IPS DF 4.7 (cell line): ENCODE data around the gene NAT8L.

Source experiments
- DNase-seq: peaks from one replicate; pipeline ENCODE4 v3.0.0-alpha.2; 2013; ENCODE audit warnings: low spot score; ENCODE audit errors: extremely low read depth

NAT8L gene

GRCh38 chr4:2092669-2093053 lies 33.5 kb downstream of the NAT8L start:
- no peak for DNase-seq

GRCh38 chr4:2093265-2093664 lies 34.1 kb downstream of the NAT8L start:
- DNase-seq: no peak

GRCh38 chr4:2094545-2094944 lies 35.4 kb downstream of the NAT8L start:
- DNase-seq: no peak

- DNase-seq: no peak
Measured at GRCh38 chr4:2095236-2096072, 36.3 kb downstream of the NAT8L start.

DNA sequence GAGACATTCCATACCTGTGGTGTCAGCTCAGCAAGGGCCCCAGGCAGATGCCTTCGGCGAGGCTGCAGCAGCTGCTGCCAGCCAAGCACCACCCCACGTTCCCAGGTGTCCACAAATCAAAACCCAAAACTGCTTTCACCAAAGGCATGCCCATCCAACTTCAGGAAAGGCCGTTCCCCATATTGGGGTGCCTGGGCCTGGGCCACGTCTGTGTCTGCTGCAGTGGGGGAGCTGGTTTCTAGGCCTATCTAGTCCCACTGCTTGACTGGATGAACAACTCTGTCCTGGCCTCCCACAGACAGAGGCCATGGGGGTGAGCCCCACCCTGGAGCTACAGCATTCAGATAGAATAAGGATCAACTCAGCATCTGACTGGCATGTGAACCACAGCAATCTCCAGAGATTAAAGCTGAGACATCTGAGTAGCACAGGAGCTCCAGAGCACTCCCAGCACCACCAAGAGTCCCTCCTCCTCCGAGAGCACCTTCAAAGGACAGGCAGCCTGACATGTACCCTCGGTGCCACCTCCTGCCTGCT lies 37.0 kb downstream of the NAT8L start:
- no peak for DNase-seq

DNA sequence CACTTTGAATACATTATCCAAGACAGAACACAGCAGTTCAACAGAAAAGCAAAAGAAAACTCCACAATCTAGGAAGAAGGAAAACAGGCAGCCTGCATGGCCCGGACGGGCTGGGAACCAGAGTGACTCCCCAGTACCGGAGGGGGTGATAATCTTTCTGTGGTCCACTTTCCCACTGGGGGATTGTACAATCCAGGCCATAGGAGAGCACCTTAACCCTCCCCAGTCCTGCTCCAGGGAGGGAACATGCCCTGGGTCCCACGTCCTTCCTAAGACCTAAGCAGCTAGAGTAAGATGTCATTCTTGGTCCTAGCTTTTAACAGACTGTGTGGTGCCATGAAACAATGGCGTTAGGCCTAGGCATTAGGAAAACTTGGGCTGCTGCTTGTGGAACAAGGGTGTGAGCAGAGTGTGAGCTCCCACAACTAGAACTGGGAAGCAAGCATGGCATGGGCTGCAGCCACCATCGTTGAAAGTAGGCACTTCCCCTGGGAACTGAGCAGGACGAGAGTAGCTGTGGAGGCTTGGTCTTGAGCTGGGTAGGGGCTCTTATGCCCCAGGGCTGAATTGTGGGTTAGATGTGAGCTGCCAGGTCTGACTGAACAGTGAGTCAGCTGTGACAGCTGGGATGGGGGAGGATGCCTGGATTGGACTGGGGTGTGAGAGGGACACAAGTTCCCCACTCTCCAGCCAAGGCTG lies 42.4 kb downstream of the NAT8L start:
- DNase-seq: no peak

GRCh38 chr4:2102045-2102883 lies 43.1 kb downstream of the NAT8L start:
- no peak for DNase-seq

DNA sequence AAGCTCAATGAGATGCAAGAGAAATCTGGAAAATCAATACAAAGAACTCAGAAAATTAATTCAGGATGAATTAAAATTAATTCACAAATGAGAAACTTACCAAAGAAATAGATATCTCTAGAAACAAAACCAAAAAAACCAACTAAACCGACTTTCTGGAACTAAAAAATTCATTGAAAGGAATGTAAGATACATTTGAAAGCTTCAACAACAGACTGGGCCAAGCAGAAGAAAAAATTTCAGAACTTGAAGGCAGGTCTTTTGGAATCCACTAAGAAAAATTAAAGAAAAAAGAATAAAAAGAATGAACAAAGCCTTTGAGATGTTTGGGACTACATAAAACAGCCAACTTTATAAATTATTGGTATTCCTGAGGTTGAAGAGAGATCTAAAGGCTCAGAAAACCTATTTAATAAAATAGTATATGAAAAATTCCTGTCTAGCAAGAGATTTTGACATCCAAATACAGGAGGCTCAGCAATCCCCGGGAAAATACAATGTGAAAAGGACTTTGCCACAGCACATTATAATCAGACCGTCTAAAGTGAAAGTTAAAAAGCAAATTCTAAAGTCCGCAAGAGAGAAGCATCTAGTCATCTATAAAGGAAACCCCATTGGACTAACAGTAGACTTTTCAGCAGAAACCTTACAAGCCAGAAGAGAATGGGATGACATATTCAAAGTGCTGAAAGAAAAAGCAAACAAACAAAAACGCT lies 44.2 kb downstream of the NAT8L start:
- DNase-seq: no peak

GRCh38 chr4:2103843-2104547 lies 44.9 kb downstream of the NAT8L start:
- DNase-seq: no peak

- DNase-seq: no peak
Measured at GRCh38 chr4:2104556-2105345, 45.6 kb downstream of the NAT8L start.

GRCh38 chr4:2105559-2105958 lies 46.4 kb downstream of the NAT8L start:
- DNase-seq: no peak

GRCh38 chr4:2116687-2117400 lies 57.7 kb downstream of the NAT8L start:
- no peak for DNase-seq
